ENCODE data around the gene ZCCHC14.

The ZCCHC14 gene

DNA sequence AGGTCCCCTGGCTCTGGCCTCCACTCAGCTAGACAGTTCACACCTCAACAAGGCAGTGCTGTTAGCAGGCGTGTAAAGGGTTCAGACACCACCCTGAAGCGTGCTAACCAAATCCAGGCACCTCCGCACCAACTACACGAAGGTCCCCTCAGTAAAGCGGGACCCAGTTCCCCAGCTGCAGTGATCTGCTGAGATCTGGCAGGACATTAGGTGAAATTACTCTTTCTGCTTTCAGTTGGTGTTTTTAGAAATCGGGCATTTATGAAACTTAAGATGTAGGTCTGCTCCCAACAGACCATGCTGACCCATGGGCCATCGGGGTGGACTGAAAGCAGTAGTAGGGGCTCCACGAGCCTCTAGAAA, 136.4 kb downstream of the ZCCHC14 start:
- no peak for DNase-seq

Data from T1000 (cell line).